Measurements from ENCODE around the gene TSN. TPM values are rescaled to one million over a fixed set of nuclear protein-coding genes. Genes with fewer than 3 reads are reported as not detected.

The TSN gene
- total RNA-seq, 1 experiment from 2014 or later, result 102 TPM

DNA sequence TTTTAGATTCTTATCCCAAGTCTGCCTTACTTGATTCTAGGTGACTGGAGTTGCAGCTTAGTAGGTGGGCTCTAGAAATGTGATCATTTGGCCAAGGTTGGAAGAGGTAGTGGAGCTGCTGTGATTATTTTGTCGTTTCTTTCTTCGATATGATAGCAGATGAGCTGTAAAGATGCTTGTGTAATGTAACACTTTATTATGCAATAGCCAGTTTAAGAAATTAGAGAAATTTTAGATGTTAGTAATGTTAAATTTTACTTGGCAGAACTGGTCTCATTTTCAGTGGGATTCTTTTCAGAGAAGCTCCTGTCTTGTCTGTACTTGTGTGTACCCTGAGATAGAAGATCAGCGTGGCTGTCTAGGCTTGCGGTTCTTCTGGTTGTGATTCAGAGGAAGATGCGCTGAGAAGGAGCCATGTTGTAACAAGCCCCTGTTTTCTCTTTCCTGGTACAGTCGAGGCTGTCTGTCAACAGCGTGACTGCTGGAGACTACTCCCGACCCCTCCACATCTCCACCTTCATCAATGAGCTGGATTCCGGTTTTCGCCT is 9.3 kb downstream of the TSN start:
- Histone ChIP-seq H2AFZ (ENCODE audit: low read length) (no peak overlapping the region), H3K79me2 (ENCODE audit: insufficient read depth, low read length) (no peaks in the 10 kb centered on the region), H4K20me1 (ENCODE audit: control insufficient read depth, insufficient read depth, insufficient read length) (no peaks in the 10 kb centered on the region), H4K91ac (ENCODE audit: insufficient read length, low read depth, low read length) (no peak overlapping the region), H3K23ac (ENCODE audit: insufficient read length, low read depth, low read length) (no peak overlapping the region), H4K5ac (ENCODE audit: insufficient read length, low read depth, low read length) (no peak overlapping the region), H2AK5ac (ENCODE audit: insufficient read length, low read length) (no peak overlapping the region), H3K9ac (ENCODE audit: extremely low read depth, insufficient read length, low read length) (no peak overlapping the region), H3K4me1 (ENCODE audit: insufficient read depth, low read length) (no peaks in the 10 kb centered on the region), H4K8ac (replicated peaks; ENCODE audit: insufficient read length, low read depth, low read length) (no peak overlapping the region), H3K23me2 (ENCODE audit: insufficient read length, low read depth, low read length, poor library complexity, severe bottlenecking) (no peaks in the 10 kb centered on the region), H3K27ac (ENCODE audit: insufficient read length, low read depth, low read length) (no peak overlapping the region), H2BK5ac (ENCODE audit: insufficient read length, low read length) (no peak overlapping the region), H2BK120ac (ENCODE audit: low read depth, low read length, poor library complexity, severe bottlenecking) (no peak overlapping the region), H3K4me2 (ENCODE audit: insufficient read depth, insufficient read length, low read length) (no peak overlapping the region), H3K79me1 (ENCODE audit: insufficient read depth, low read depth, low read length, poor library complexity, severe bottlenecking) (no peaks in the 10 kb centered on the region), H3T11ph (ENCODE audit: low read length) (no peak overlapping the region), H3K14ac (ENCODE audit: insufficient read depth, low read length) (no peak overlapping the region), H3K56ac (ENCODE audit: insufficient read length, low read depth, low read length) (no peak overlapping the region), H2BK15ac (ENCODE audit: low read depth, low read length) (no peak overlapping the region), H3K18ac (ENCODE audit: insufficient read length, low read depth, low read length) (no peak overlapping the region), H2BK20ac (ENCODE audit: low read depth, low read length, poor library complexity, severe bottlenecking) (no peak overlapping the region), H3K9me3 (ENCODE audit: control insufficient read depth, low read depth, low read length) (no peaks in the 10 kb centered on the region), H2BK12ac (ENCODE audit: insufficient read length, low read depth, low read length) (no peak overlapping the region), H3K27me3 (ENCODE audit: insufficient read depth, low read length) (no peaks in the 10 kb centered on the region), H3K4ac (ENCODE audit: low read depth, low read length) (no peak overlapping the region)
- H3K27me3 Mint-ChIP-seq (ENCODE audit: low read depth), result no peaks in the 10 kb centered on the region
- H3K36me3 Mint-ChIP-seq (ENCODE audit: insufficient read depth in 1 of 3, low read depth in 3 of 3), result peaks cover 39 to 88% (median 71%) of the 10 kb centered on the region in 3 experiments; a peak in 6 of 7 replicates
- DNase-seq, result no peak
- TF ChIP-seq, protein P1, sequence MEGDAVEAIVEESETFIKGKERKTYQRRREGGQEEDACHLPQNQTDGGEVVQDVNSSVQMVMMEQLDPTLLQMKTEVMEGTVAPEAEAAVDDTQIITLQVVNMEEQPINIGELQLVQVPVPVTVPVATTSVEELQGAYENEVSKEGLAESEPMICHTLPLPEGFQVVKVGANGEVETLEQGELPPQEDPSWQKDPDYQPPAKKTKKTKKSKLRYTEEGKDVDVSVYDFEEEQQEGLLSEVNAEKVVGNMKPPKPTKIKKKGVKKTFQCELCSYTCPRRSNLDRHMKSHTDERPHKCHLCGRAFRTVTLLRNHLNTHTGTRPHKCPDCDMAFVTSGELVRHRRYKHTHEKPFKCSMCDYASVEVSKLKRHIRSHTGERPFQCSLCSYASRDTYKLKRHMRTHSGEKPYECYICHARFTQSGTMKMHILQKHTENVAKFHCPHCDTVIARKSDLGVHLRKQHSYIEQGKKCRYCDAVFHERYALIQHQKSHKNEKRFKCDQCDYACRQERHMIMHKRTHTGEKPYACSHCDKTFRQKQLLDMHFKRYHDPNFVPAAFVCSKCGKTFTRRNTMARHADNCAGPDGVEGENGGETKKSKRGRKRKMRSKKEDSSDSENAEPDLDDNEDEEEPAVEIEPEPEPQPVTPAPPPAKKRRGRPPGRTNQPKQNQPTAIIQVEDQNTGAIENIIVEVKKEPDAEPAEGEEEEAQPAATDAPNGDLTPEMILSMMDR (conservative IDR thresholded peaks at IDR 0.05), result no peak
- H3K4me3 Mint-ChIP-seq, result no peak overlapping the region
- no CpG with 5 or more reads among the region's 10 CpGs for WGBS (ENCODE audit: extremely low coverage, insufficient read length, low lambda C conversion rate)
- no peak overlapping the region for H3K27ac Mint-ChIP-seq
- no peaks in the 10 kb centered on the region for H3K9me3 Mint-ChIP-seq
- H3K4me1 Mint-ChIP-seq, result no peaks in the 10 kb centered on the region
